SU-DHL-6 (cell line): ENCODE measurements around the gene LRIG1.

Experiments used
- H2AFZ ChIP-seq: fragments of 200-600 bp; sonication (generic); 2 replicates; pipeline ENCODE4 v1.6.1; 2014; ENCODE audit warnings: low read depth, mild to moderate bottlenecking, moderate library complexity, mixed read lengths, antibody characterized with exemption, low read length; ENCODE audit not compliant: severe bottlenecking
- H3F3A ChIP-seq: fragments of 200-600 bp; shearing (Covaris generic); 2 replicates; pipeline ENCODE4 v1.6.0; 2016; ENCODE audit warnings: antibody characterized with exemption, mild to moderate bottlenecking; ENCODE audit not compliant: insufficient read depth
- H3K27ac ChIP-seq: fragments of 200-600 bp; sonication (generic); 2 replicates; pipeline ENCODE4 v1.5.1; 2016; ENCODE audit warnings: low read depth, mild to moderate bottlenecking, low read length, moderate library complexity, mixed read lengths
- H3K27me3 ChIP-seq: fragments of 200-600 bp; sonication (generic), shearing (Covaris generic); 2 replicates; pipeline ENCODE4 v1.6.0; 2014; ENCODE audit warnings: mild to moderate bottlenecking, low read length
- H3K36me3 ChIP-seq: fragments of 200-600 bp; sonication (generic); 2 replicates; pipeline ENCODE4 v1.6.1; 2014; ENCODE audit warnings: mild to moderate bottlenecking, low read length, mixed read lengths
- H3K4me2 ChIP-seq: fragments of 300-600, 200-600 bp; shearing (Covaris generic), sonication (generic); 2 replicates; pipeline ENCODE4 v1.6.0; 2014; ENCODE audit warnings: low read length, low read depth, mild to moderate bottlenecking; ENCODE audit not compliant: poor library complexity, severe bottlenecking
- H3K4me3 ChIP-seq: fragments of 200-600 bp; sonication (generic); 2 replicates; pipeline ENCODE4 v1.5.1; 2014; ENCODE audit warnings: antibody characterized with exemption, low read length, mild to moderate bottlenecking, mixed read lengths; ENCODE audit not compliant: insufficient read depth, poor library complexity, severe bottlenecking
- H3K79me2 ChIP-seq: fragments of 200-600 bp; sonication (generic); 2 replicates; pipeline ENCODE4 v1.6.1; 2014; ENCODE audit warnings: mild to moderate bottlenecking, low read length, moderate library complexity; ENCODE audit not compliant: insufficient read depth
- H3K9ac ChIP-seq: fragments of 200-600 bp; sonication (generic); 2 replicates; pipeline ENCODE4 v1.7.0; 2014; ENCODE audit warnings: mild to moderate bottlenecking, low read length
- H3K9me2 ChIP-seq: fragments of 200-600 bp; sonication (generic); replicated peaks from 2 replicates; pipeline ENCODE4 v1.6.1; 2014; ENCODE audit warnings: low read length; ENCODE audit not compliant: insufficient read depth
- H3K9me3 ChIP-seq: fragments of 200-600 bp; sonication (generic); 2 replicates; pipeline ENCODE4 v1.6.1; 2014; ENCODE audit warnings: low read length, mixed read lengths; ENCODE audit not compliant: insufficient read depth
- H4K20me1 ChIP-seq: fragments of 200-600 bp; sonication (generic); 2 replicates; pipeline ENCODE4 v1.6.1; 2014; ENCODE audit warnings: low read depth, mild to moderate bottlenecking, antibody characterized with exemption, low read length, moderate library complexity, mixed read lengths
- CTCF ChIP-seq: fragments of 200-600 bp; sonication (generic); IDR thresholded peaks from one replicate; pipeline ENCODE4 v1.5.1; 2017; ENCODE audit warnings: antibody characterized with exemption, mild to moderate bottlenecking, low read length, moderate library complexity; ENCODE audit not compliant: insufficient read depth, poor library complexity, severe bottlenecking
- EZH2phosphoT487 ChIP-seq: fragments of 200-600 bp; sonication (generic), shearing (Covaris generic); conservative IDR thresholded peaks from 2 replicates; pipeline ENCODE4 v1.6.1; 2018; ENCODE audit warnings: mild to moderate bottlenecking, antibody characterized with exemption, low read length, moderate library complexity, mixed read lengths

The LRIG1 gene

GRCh38 chr3:66490984-66491383 is 9.8 kb downstream of the LRIG1 start:
- H3F3A ChIP-seq = no peaks in the 10 kb centered on the region

GRCh38 chr3:66490214-66490613 is 10.6 kb downstream of the LRIG1 start:
- Histone ChIP-seq H3K27ac (no peak overlapping the region), H3K9me3 (no peaks in the 10 kb centered on the region), H3K4me3 (no peak overlapping the region)

More at GRCh38 chr3:66490984-66491383, 9.8 kb downstream of the LRIG1 start:
- H3K27ac ChIP-seq = no peak overlapping the region
- no peak overlapping the region for H3K9ac ChIP-seq
- no peak overlapping the region for H2AFZ ChIP-seq
- no peaks in the 10 kb centered on the region for H3K9me2 ChIP-seq
- H3K4me3 ChIP-seq = no peak overlapping the region
- H3K9me3 ChIP-seq = no peaks in the 10 kb centered on the region
- H3K4me2 ChIP-seq = no peak overlapping the region
- H3K27me3 ChIP-seq = no peaks in the 10 kb centered on the region
- no peaks in the 10 kb centered on the region for H3K79me2 ChIP-seq
- no peaks in the 10 kb centered on the region for H3K36me3 ChIP-seq
- TF ChIP-seq EZH2phosphoT487 (no peak), CTCF (no peak)
- no peaks in the 10 kb centered on the region for H4K20me1 ChIP-seq

GRCh38 chr3:66489581-66489980 is 11.2 kb downstream of the LRIG1 start:
- no peak overlapping the region for H2AFZ ChIP-seq
- TF ChIP-seq CTCF = no peak
- TF ChIP-seq EZH2phosphoT487 = no peak
- no peak overlapping the region for H3K4me3 ChIP-seq
- H3F3A ChIP-seq = no peaks in the 10 kb centered on the region
- H3K27me3 ChIP-seq = no peaks in the 10 kb centered on the region
- H3K9ac ChIP-seq = no peak overlapping the region
- no peaks in the 10 kb centered on the region for H3K79me2 ChIP-seq
- H3K4me2 ChIP-seq = no peak overlapping the region
- H3K9me3 ChIP-seq = no peaks in the 10 kb centered on the region
- no peaks in the 10 kb centered on the region for H3K9me2 ChIP-seq
- H3K36me3 ChIP-seq = no peaks in the 10 kb centered on the region
- no peaks in the 10 kb centered on the region for H4K20me1 ChIP-seq
- H3K27ac ChIP-seq = no peak overlapping the region

More at GRCh38 chr3:66490214-66490613, 10.6 kb downstream of the LRIG1 start:
- Histone ChIP-seq H4K20me1 (no peaks in the 10 kb centered on the region), H3K4me2 (no peak overlapping the region), H3K79me2 (no peaks in the 10 kb centered on the region), H3K9ac (no peak overlapping the region), H3K36me3 (no peaks in the 10 kb centered on the region), H3K9me2 (no peaks in the 10 kb centered on the region), H3K27me3 (no peaks in the 10 kb centered on the region), H3F3A (no peaks in the 10 kb centered on the region), H2AFZ (no peak overlapping the region)
- no peak for TF ChIP-seq CTCF
- no peak for TF ChIP-seq EZH2phosphoT487
